Prostate gland (tissue), 2 donors: ENCODE data around the gene BRSK1. TPM values are rescaled to one million over a fixed set of nuclear protein-coding genes. Genes with fewer than 3 reads are reported as not detected.

Experiments used
- DNase-seq: peaks from one replicate; pipeline ENCODE4 v3.0.0-alpha.2; 2019; ENCODE audit warnings: low spot score
- H3K27ac ChIP-seq, 2 donors: fragments of 200-600 bp; sonication (generic); 2 replicates each; pipeline ENCODE4 v1.5.1; 2017 to 2019
- H3K27me3 ChIP-seq: fragments of 200-600 bp; sonication (generic); replicated peaks from 2 replicates; pipeline ENCODE4 v1.5.1; 2019; ENCODE audit not compliant: insufficient read depth
- H3K36me3 ChIP-seq, 2 donors: fragments of 200-600 bp; sonication (generic); 1 replicate in 1 of 2; 2 replicates in 1 of 2; pipeline versions ENCODE4 v1.5.1 to v1.8.1; 2017 to 2019
- H3K4me1 ChIP-seq: fragments of 200-600 bp; sonication (generic); replicated peaks from 2 replicates; pipeline ENCODE4 v1.5.1; 2019
- H3K4me3 ChIP-seq, 2 donors: fragments of 200-600 bp; sonication (generic); 2 replicates each; pipeline ENCODE4 v1.5.1; 2017 to 2019
- H3K9me3 ChIP-seq: fragments of 200-600 bp; sonication (generic); 2 replicates; pipeline ENCODE4 v1.5.1; 2017
- POLR2A ChIP-seq: fragments of 450-650 bp; IDR thresholded peaks from one replicate; pipeline ENCODE4 v1.6.1; 2016; ENCODE audit warnings: antibody characterized with exemption, mild to moderate bottlenecking
- POLR2AphosphoS5 ChIP-seq: sonication (generic); formaldehyde crosslinking; IDR thresholded peaks from one replicate; pipeline ENCODE4 v1.6.1; 2017; ENCODE audit warnings: antibody characterized with exemption
- WGBS: methylation state at CpG from one replicate; pipeline ENCODE4 v1.1.5; 2018; 5-methylcytosine and 5-hydroxymethylcytosine counted together
- intact Hi-C: fragments of 100-400 bp; cut with DNase I; formaldehyde crosslinking; loops from one replicate; pipeline ENCODE4 v1.14.2; 2022
- total RNA-seq, 2 donors: library from RNA; depleted of rRNA; stranded (reverse); fragments of >200 nt; gene quantifications; one replicate each; pipeline ENCODE4 v1.1.0, GENCODE V29; 2016
- TF ChIP-seq, protein P1 (sequence below), 4 experiments: fragments of 200-600 bp in 2 of 4; fragments of 450-650 bp in 2 of 4; sonication (generic) in 2 of 4; IDR thresholded peaks; 1 replicate in 3 of 4; 2 replicates in 1 of 4; pipeline ENCODE4 v1.5.1; 2016 to 2019; ENCODE audit warnings: antibody characterized with exemption in 4 of 4, mild to moderate bottlenecking in 2 of 4, moderate library complexity in 2 of 4

BRSK1 gene
- total RNA-seq, 2 donors from 2014 or later = 1.4 to 10.9 TPM

DNA sequence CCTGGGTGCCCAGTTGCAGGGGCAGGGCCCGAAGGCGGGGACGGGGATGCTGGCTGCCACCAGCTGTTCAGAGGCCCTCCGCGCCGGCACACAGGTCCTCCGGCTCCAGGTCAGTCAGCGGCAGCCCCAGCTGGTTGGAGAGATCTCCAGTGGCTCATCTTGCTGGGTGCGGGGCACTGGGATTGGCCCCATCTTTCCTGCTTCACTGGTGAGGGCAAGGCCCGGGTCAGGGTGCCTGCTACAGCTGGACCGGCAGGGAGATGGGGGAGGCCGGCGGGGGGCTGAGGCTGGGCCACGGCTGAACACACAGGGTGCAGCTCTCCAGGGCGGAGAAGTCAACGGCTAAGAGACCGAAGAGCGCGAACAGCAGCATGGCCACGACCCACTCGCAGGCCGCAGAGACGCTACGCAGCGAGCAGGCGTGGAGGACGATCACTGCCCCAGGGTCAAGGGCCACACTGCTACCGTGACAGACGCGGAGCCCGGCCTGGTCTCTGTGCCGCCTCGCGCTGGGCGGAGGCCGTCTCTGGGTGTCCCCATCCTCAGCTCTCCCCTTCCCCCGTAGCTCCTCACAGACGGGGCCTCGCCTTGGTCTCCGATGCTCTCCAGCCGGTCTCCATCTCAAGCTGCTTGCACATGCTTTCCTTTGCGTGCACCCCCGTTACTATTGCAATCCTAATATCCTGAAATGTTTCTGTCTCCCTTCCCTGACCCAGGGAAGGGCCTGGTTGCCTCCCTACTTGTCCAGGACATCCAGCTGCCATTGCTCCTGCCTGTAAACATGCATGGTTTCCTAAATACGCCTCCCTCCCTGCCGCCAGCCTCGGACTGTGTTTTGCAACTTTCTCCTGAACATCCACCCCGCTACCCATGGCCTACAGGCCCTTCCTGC, 29.1 kb downstream of the BRSK1 start:
- Histone ChIP-seq H3K27me3 (no peaks in the 10 kb centered on the region), H3K4me1 (no peaks in the 10 kb centered on the region), H3K27ac (no peak overlapping the region), H3K9me3 (no peaks in the 10 kb centered on the region), H3K4me3 (no peak overlapping the region), H3K36me3 (no peaks in the 10 kb centered on the region)
- intact Hi-C loops = no loop called here
- DNase-seq = no peak
- WGBS = 84% methylated on average over 47 of the region's 47 CpGs
- TF ChIP-seq, protein P1, sequence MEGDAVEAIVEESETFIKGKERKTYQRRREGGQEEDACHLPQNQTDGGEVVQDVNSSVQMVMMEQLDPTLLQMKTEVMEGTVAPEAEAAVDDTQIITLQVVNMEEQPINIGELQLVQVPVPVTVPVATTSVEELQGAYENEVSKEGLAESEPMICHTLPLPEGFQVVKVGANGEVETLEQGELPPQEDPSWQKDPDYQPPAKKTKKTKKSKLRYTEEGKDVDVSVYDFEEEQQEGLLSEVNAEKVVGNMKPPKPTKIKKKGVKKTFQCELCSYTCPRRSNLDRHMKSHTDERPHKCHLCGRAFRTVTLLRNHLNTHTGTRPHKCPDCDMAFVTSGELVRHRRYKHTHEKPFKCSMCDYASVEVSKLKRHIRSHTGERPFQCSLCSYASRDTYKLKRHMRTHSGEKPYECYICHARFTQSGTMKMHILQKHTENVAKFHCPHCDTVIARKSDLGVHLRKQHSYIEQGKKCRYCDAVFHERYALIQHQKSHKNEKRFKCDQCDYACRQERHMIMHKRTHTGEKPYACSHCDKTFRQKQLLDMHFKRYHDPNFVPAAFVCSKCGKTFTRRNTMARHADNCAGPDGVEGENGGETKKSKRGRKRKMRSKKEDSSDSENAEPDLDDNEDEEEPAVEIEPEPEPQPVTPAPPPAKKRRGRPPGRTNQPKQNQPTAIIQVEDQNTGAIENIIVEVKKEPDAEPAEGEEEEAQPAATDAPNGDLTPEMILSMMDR (IDR thresholded peaks at IDR 0.05) = no peak
- no peak for TF ChIP-seq POLR2A
- TF ChIP-seq POLR2AphosphoS5 = no peak

DNA sequence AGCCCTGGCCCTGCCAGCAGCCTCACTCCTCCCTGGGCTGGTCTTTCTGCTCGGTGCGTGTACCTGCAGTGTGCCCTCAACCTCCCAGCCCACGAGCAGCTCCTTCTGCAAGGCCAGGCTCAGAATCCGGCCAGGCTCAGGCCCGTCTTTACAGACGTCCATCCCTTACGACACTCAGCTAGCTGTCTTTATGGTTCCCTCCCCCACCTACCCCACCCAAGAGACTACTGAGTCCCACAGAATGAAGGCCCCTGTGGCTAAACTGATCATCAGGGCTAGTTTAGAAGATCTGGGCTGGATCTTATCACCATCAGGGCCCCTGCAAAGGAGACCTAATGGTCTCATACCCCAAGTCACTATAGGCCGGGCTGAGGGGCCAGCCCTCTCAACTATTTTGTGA, 30.6 kb downstream of the BRSK1 start:
- WGBS = 81% methylated on average over 8 of the region's 8 CpGs
- H3K9me3 ChIP-seq = no peaks in the 10 kb centered on the region
- no peak for DNase-seq
- H3K4me1 ChIP-seq = no peaks in the 10 kb centered on the region
- H3K4me3 ChIP-seq = no peak overlapping the region
- H3K27me3 ChIP-seq = no peaks in the 10 kb centered on the region
- H3K36me3 ChIP-seq = no peaks in the 10 kb centered on the region
- H3K27ac ChIP-seq = no peak overlapping the region
- intact Hi-C loops = no loop called here
- TF ChIP-seq POLR2AphosphoS5 = no peak
- no peak for TF ChIP-seq POLR2A
- TF ChIP-seq, protein P1 (IDR thresholded peaks at IDR 0.05) = no peak

DNA sequence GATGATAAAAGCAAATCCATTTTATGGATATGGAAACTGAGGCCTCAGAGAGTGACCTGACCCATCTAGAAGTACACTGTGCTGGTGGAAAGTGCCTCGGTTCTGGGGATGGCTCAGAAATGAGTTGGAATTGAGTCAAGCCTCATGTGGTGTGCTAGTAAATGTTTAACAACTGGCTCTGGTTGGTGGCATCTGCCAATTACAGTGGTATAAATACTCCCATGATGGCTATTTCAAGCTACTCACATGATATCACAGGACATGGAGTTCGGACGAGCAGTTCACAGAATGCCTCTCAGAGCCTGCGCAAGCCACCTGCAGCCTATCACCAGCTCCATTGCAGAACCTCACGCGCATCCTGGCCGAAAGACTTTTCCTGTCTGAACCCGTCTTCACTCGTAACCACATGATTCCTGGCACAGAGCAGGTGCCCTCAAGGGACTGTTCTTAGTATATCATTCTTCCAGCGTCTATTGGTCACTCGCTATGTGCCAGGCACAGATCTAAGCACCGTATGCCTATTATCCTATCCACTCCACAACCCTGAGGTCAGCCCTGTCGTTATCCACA, 32.2 kb downstream of the BRSK1 start:
- H3K27me3 ChIP-seq = no peaks in the 10 kb centered on the region
- intact Hi-C loops = no loop called here
- H3K36me3 ChIP-seq = no peaks in the 10 kb centered on the region
- 70% methylated on average over 13 of the region's 13 CpGs for WGBS
- no peaks in the 10 kb centered on the region for H3K4me1 ChIP-seq
- no peak overlapping the region for H3K4me3 ChIP-seq
- TF ChIP-seq POLR2A (no peak), POLR2AphosphoS5 (no peak)
- TF ChIP-seq, protein P1 (IDR thresholded peaks at IDR 0.05) = no peak
- no peak overlapping the region for H3K27ac ChIP-seq
- no peaks in the 10 kb centered on the region for H3K9me3 ChIP-seq
- DNase-seq = no peak

DNA sequence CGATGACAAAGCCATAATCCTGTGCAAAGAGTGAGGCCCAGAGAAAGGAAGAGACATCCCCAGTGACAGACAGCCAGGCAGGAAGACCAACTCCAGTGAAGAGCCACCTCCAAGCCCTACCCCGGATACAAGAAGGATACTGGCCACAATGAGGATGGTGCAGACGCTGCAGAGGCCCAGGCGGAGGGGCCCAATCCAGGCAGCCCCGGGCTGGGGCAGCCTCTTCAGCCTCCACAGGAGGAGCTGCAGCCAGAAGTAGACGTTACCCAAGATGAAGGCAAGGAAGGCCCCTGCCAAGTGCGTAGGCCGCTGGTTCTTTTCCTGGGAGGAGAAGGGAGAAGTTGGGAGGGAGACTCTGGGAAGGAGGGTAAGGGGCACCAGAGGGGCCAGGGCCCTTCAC, 32.8 kb downstream of the BRSK1 start:
- intact Hi-C loops = no loop called here
- no peaks in the 10 kb centered on the region for H3K9me3 ChIP-seq
- H3K27ac ChIP-seq = no peak overlapping the region
- DNase-seq = no peak
- TF ChIP-seq POLR2AphosphoS5 (no peak), POLR2A (no peak)
- TF ChIP-seq, protein P1 (IDR thresholded peaks at IDR 0.05) = no peak
- H3K27me3 ChIP-seq = no peaks in the 10 kb centered on the region
- 86% methylated on average over 8 of the region's 8 CpGs for WGBS
- no peaks in the 10 kb centered on the region for H3K4me1 ChIP-seq
- no peaks in the 10 kb centered on the region for H3K36me3 ChIP-seq
- no peak overlapping the region for H3K4me3 ChIP-seq

DNA sequence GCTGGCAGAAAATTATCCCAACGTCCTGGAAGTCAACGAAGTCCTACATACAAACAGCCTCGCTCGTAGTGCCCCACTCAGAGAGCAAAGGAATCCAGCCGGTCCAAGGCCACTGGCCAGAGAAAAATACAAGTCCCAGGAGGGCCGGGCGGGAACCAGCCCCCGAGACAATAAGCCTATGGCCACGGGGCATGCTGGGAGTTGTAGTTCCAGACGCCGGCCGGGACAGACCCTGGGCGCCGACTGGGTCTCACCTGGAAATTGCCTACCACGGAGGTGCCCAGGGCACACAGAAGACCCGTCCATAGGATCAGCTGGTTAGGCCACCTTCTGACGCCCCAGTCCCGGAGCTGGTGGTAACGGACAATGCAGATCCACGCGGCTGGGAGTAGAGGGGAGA, 36.0 kb downstream of the BRSK1 start:
- intact Hi-C loops = no loop called here

More for the DNA sequence above, 36.0 kb downstream of the BRSK1 start:
- TF ChIP-seq POLR2A (no peak), POLR2AphosphoS5 (no peak)
- TF ChIP-seq, protein P1 (IDR thresholded peaks at IDR 0.05) = no peak
- Histone ChIP-seq H3K36me3 (no peaks in the 10 kb centered on the region), H3K27me3 (no peaks in the 10 kb centered on the region), H3K27ac (no peak overlapping the region), H3K9me3 (no peaks in the 10 kb centered on the region), H3K4me1 (no peaks in the 10 kb centered on the region), H3K4me3 (no peak overlapping the region)
- DNase-seq = no peak
- WGBS = 19% methylated on average over 21 of the region's 21 CpGs
